ENCODE measurements around the gene CAMTA1.
"Not testable (repeated sequence)": the region's sequence is repeated elsewhere in the genome, so short reads cannot be mapped to it uniquely, and the experiment has no call there.

CAMTA1 gene

DNA sequence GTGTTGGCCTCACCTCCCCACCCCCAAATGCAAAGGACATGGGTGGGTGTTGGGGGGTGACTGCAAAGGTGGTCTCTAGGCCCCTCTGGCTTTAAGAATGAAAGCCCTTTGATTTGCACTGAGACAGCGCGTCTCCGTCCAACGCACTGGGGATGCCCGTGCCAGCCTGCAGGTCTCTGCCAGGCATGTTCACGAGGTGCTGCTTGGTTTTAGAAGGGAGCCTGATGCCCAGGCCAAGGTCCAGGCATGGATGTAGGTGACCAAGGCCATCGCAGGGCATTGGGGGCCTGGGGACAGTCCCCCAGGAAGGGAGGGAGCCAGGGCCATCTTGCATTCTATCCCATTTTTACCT, 622.3 kb downstream of the CAMTA1 start:
- DNase-seq = no peak
- Mint-ChIP-seq H3K4me1 (ENCODE audit: low read depth) (no peaks in the 10 kb centered on the region), H3K36me3 (ENCODE audit: low read depth) (no peaks in the 10 kb centered on the region), H3K4me3 (no peak overlapping the region), H3K27me3 (peaks cover 8% of the 10 kb centered on the region), H3K27ac (no peak overlapping the region), H3K9me3 (no peaks in the 10 kb centered on the region)

DNA sequence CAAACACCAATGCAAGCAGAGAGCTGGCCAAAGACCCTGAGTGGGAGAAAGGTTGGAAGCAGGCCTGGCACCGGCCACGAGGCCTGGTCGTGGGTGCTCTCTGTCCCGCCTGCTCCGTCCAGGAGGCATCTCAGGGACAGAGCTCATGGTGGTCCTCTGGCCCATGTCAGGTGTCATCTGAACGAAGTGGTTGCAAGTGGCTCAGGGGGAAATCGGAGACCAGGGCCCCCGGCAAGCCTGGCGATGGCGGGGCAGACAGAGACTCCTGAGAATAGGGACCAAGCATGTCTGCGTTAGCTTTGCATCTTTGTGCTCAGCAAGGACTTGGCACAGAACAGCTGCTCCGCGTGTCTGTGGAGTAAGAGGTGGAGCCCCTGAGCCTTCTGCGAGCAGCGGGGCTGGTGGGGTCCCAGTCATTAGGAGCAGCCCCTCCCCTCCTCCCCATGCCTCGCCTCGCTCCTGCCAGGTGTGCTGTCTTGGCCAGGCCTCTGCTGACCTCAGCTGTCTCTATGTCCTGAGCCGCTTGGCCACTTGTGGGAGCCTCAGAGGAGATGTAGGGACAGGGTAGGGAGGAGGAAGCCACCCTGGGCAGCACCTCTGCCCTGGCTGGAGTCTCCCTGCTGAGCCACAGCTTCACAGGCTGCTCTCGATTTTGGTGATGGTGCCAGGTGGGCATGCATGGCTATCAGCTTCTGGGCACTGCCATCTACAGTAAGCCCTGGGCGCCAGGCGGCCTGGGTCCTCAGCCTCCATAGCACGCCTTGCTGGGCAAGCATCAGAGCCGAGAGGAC, 622.9 kb downstream of the CAMTA1 start:
- Mint-ChIP-seq H3K4me1 (ENCODE audit: low read depth) (no peaks in the 10 kb centered on the region), H3K9me3 (no peaks in the 10 kb centered on the region), H3K36me3 (ENCODE audit: low read depth) (no peaks in the 10 kb centered on the region)

DNA sequence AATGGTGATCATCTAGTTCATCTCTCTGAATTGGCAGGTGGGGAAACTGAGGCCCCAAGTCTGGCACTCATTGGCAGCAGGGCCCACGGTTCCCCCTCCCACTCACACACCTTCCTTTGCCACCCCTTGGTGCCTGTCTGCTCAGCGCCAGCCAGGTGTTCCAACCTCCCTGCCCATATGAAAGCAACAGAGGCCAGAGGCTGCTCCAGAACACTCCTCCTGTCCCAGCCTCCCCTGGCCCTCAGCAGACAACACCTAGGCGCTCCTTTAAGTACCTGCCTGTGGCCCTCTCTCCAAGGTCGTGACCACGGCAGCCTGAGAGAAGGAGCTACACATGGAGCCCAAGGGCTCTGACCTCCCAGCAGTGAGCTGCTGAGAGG, 623.5 kb downstream of the CAMTA1 start:
- Mint-ChIP-seq H3K4me1 (ENCODE audit: low read depth) (no peaks in the 10 kb centered on the region), H3K9me3 (no peaks in the 10 kb centered on the region), H3K27ac (no peak overlapping the region), H3K4me3 (no peak overlapping the region), H3K27me3 (peaks cover 6% of the 10 kb centered on the region), H3K36me3 (ENCODE audit: low read depth) (no peaks in the 10 kb centered on the region)
- DNase-seq = peak; percentile 2

More for the DNA sequence above, 622.9 kb downstream of the CAMTA1 start:
- no peak overlapping the region for H3K27ac Mint-ChIP-seq
- H3K27me3 Mint-ChIP-seq = peaks cover 6% of the 10 kb centered on the region
- no peak overlapping the region for H3K4me3 Mint-ChIP-seq
- peak; percentile 12 for DNase-seq

DNA sequence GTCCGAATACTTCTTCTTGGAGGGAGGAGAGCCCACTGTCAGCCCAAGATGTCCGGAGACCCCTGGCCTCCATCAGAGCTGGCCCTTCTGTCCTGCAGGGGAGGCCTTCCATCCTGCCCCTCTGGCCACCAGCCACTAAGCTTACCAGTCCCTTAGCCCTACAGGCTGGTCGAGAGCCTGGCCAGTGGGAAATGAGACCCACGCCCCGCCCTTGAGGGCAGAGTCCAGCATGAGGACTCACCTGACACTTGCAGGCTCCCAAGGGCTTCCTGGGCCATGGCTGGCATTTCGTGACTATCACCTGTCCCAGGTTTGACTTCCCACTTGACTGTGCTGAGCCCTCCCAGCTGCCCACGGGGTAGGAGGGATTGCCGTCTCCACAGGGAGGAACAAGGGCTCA, 624.0 kb downstream of the CAMTA1 start:
- Mint-ChIP-seq H3K4me1 (ENCODE audit: low read depth) (no peaks in the 10 kb centered on the region), H3K9me3 (no peaks in the 10 kb centered on the region), H3K27ac (no peak overlapping the region), H3K4me3 (no peak overlapping the region), H3K27me3 (peaks cover under 1% of the 10 kb centered on the region), H3K36me3 (ENCODE audit: low read depth) (no peaks in the 10 kb centered on the region)
- peak; percentile 14 for DNase-seq

DNA sequence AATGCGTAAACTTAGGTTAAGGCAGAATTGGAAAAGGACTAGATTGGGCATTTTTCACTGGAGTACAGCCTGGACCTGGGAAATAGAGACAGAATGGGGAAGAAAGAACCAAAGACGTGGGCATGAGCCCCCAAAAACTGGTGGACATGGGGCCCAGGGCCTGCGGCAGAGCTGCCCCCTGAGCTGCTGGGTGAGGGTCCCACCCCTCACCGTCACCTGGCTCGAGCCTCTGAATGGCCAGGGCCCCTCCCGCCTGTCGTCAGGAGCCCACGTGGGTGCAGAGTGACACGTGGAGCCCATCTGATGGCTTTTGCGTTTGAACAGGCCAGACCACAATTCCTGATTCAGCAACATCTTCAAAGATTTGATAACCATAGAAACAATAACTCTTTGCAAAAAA, 624.9 kb downstream of the CAMTA1 start:
- H3K27ac Mint-ChIP-seq = no peak overlapping the region
- no peak overlapping the region for H3K4me3 Mint-ChIP-seq
- no peak for DNase-seq
- H3K27me3 Mint-ChIP-seq = no peaks in the 10 kb centered on the region
- H3K9me3 Mint-ChIP-seq = no peaks in the 10 kb centered on the region
- no peaks in the 10 kb centered on the region for H3K36me3 Mint-ChIP-seq (ENCODE audit: low read depth)
- H3K4me1 Mint-ChIP-seq (ENCODE audit: low read depth) = no peaks in the 10 kb centered on the region

DNA sequence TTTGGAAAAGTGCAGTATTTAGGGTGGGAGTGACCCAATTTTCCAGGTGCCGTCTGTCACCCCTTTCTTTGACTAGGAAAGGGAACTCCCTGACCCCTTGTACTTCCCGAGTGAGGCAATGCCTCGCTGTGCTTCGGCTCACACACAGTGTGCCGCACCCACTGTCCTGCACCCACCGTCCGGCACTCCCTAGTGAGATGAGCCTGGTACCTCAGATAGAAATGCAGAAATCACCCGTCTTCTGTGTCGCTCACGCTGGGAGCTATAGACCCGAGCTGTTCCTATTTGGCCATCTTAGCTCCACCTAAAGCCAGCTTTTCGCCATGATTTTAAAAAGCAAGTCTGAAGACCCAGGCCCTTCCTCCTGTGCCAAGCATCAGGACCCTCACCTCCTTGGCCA, 632.4 kb downstream of the CAMTA1 start:
- H3K4me3 Mint-ChIP-seq; H3K27ac Mint-ChIP-seq; H3K36me3 Mint-ChIP-seq (ENCODE audit: low read depth); H3K9me3 Mint-ChIP-seq; H3K4me1 Mint-ChIP-seq (ENCODE audit: low read depth): not testable (repeated sequence)
- peaks cover 21% of the 10 kb centered on the region for H3K27me3 Mint-ChIP-seq
- DNase-seq = peak; percentile 3

DNA sequence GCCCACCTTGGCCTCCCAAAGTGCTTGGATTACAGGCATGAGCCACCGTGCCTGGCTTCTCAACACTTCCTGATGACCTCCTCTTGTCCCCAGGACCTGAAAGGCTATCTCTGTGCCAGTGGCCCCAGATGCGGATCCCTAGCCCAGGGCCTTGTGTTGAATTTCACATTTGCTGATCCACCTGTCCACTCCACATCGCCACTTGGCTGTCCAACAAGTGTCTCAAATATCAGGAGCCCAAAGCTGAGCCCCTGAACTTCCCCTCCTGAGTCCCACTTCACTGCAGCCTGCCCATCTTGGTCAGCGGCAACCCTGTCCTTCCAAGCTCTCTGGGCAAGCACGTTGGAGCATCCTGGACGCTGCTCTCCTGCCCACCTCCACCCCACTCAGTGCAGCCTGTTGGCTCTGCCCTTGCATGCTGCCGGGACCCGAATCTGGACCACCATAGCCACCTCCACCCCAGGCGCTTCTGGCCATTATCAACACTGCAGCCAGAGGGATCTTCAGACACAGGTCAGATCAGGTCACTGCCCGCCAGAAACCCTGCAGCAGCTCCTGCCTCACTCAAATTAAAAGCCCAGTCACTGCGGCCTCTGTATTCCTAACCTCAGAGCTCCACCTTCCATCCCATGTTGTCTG, 633.3 kb downstream of the CAMTA1 start:
- peak; percentile 15 for DNase-seq
- Mint-ChIP-seq H3K4me3 (no peak overlapping the region), H3K36me3 (ENCODE audit: low read depth) (no peaks in the 10 kb centered on the region), H3K27me3 (peaks cover 23% of the 10 kb centered on the region), H3K9me3 (peaks cover 5% of the 10 kb centered on the region), H3K27ac (no peak overlapping the region), H3K4me1 (ENCODE audit: low read depth) (no peaks in the 10 kb centered on the region)

DNA sequence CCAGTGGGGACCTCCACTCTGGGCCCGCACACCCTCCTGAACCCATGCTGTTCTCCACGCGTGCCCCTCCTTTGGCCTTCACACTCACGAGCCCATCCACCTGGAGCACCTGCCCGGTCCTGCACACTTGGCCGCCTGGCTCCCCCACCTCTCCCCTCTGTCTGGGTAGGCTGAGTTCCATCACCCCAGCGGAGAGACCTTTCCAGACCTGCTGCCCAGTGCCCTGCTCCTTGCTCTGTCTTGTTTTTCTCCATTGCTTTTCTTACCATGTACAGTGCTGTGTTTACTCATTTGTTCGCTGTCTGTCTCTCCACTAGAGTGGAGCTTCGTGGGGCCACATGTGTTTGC, 634.8 kb downstream of the CAMTA1 start:
- no peak for DNase-seq
- peaks cover 5% of the 10 kb centered on the region for H3K9me3 Mint-ChIP-seq
- no peaks in the 10 kb centered on the region for H3K4me1 Mint-ChIP-seq (ENCODE audit: low read depth)
- H3K27me3 Mint-ChIP-seq = peaks cover 23% of the 10 kb centered on the region
- H3K27ac Mint-ChIP-seq = no peak overlapping the region
- no peaks in the 10 kb centered on the region for H3K36me3 Mint-ChIP-seq (ENCODE audit: low read depth)
- no peak overlapping the region for H3K4me3 Mint-ChIP-seq

DNA sequence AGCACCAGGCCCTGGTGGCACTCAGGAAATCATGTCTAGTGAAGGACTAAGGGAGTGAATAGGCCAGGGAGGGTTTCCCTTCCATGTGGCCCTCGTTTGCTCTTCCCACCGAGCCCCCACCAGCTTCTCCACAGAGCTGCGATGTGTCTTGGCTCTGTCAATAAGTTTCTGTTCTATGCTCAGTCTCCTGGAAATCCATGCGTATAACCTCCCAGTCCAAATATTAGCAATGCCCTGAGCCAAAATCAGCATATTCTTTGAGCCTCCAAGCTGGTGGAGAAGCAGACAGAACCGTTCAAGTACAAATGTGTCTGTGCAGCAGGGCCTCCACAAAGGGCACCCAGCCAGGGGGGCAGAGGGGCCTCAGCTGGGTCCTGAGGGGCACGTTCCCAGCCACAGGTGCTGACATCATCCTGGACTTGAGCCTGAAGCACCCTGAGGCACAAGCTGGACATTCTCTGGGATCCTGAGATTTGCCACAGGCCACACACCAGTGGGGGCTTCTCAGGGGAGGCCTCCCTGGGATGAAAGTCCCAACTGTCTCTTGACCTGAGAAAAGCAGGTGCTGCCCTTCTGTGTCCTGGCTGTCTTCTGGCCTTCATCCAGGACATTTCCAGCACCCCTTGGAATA, 635.3 kb downstream of the CAMTA1 start:
- H3K36me3 Mint-ChIP-seq (ENCODE audit: low read depth) = no peaks in the 10 kb centered on the region
- no peak overlapping the region for H3K4me3 Mint-ChIP-seq
- no peak overlapping the region for H3K27ac Mint-ChIP-seq
- DNase-seq = peak; percentile 3
- H3K4me1 Mint-ChIP-seq (ENCODE audit: low read depth) = no peaks in the 10 kb centered on the region
- peaks cover 5% of the 10 kb centered on the region for H3K9me3 Mint-ChIP-seq
- peaks cover 23% of the 10 kb centered on the region for H3K27me3 Mint-ChIP-seq

DNA sequence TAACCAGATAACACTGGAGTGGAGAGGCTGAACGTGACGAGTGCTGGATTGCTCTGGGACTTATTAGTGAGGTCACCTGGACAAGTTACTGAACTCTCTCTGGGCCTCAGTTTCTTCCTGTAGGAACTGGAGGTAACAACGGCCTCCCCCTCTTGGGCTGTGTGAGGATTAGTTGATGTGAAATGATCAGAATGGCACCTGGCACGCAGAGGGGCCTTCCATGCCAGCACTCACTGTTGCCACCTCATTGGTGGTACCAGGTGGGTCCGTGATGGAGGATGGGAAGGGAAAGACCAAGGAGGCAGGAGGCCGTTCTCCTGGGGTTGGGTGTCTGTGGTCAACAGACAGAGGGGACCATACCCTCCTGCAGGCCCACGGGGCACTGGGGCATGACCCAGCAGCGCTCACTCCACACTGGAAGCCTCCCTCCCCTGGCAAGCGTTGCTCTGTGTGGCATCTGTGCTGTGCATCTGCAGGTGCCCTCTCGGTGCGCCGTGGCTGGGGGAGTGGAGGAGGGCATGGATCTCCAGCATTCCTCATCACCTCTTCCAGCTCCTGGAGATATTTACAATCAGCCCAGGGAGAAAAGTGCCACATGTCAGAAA, 636.3 kb downstream of the CAMTA1 start:
- Mint-ChIP-seq H3K4me1 (ENCODE audit: low read depth) (no peaks in the 10 kb centered on the region), H3K27ac (no peak overlapping the region), H3K36me3 (ENCODE audit: low read depth) (no peaks in the 10 kb centered on the region), H3K27me3 (peaks cover 23% of the 10 kb centered on the region), H3K4me3 (no peak overlapping the region), H3K9me3 (peaks cover 5% of the 10 kb centered on the region)
- DNase-seq = peak; percentile 7

DNA sequence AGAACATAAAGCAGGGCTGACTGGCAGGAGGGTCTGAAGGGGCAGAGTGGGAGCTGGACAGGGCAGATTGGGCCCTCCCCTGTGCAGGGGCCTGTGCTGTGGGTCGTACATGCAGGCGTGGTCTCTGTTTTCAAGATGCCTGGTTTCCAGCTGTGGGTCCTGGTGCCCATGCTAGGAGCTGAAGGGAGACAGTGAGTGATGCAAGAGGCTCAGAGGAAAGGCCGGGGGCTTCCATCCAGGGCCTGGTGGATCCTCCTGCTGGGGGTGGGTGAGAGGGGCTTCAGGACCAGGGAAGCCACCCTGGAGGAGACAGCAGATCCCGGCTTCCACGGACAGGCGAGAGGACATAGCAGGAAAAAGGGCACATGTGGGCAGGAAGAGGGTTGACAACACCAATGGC, 636.8 kb downstream of the CAMTA1 start:
- Mint-ChIP-seq H3K9me3 (peaks cover 5% of the 10 kb centered on the region), H3K4me1 (ENCODE audit: low read depth) (no peaks in the 10 kb centered on the region), H3K27ac (no peak overlapping the region), H3K4me3 (no peak overlapping the region), H3K36me3 (ENCODE audit: low read depth) (no peaks in the 10 kb centered on the region), H3K27me3 (peaks cover 23% of the 10 kb centered on the region)
- DNase-seq = no peak

DNA sequence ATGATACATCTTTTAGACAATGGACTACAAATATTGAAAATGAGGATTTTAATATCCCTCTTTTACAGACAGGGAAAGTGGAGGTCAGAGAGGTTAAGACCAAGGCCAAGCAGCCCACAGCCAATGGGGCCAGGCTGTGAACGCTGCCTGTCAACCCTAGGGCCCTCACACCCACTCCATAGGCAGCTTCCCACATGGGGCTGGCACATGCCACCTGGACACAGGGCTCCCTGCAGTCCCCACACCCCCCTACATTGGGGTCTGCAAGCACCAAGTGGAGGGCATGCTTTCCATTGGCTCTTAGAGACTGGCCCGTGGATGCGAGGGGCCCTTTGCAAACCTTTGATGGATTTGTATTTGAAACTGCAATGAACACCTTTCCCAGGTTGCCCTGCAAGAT, 637.3 kb downstream of the CAMTA1 start:
- Mint-ChIP-seq H3K4me1 (ENCODE audit: low read depth) (no peaks in the 10 kb centered on the region), H3K4me3 (no peak overlapping the region), H3K27me3 (peaks cover 23% of the 10 kb centered on the region), H3K27ac (no peak overlapping the region), H3K9me3 (peaks cover 5% of the 10 kb centered on the region), H3K36me3 (ENCODE audit: low read depth) (no peaks in the 10 kb centered on the region)
- DNase-seq = no peak

DNA sequence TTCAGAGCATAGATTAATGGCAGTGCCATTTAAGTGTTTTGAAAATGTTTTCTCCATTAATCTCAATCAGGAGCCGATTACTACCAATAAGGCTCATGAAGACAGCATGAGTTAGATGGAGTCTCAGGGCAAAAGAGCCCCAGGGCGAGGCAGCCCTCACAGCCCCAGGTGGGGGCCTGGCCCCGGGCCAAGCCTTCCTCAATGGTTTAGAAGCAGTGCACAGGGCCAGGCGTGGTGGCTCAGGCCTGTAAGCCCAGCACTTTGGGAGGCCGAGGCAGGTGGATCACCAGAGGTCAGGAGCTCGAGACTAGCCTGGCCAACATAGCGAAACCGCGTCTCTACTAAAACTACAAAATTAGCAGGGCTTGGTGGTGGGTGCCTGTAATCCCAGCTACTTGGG, 637.7 kb downstream of the CAMTA1 start:
- Mint-ChIP-seq H3K4me3 (no peak overlapping the region), H3K36me3 (ENCODE audit: low read depth) (no peaks in the 10 kb centered on the region), H3K9me3 (peaks cover 1% of the 10 kb centered on the region), H3K4me1 (ENCODE audit: low read depth) (no peaks in the 10 kb centered on the region), H3K27ac (no peak overlapping the region), H3K27me3 (peaks cover 23% of the 10 kb centered on the region)
- DNase-seq = no peak

DNA sequence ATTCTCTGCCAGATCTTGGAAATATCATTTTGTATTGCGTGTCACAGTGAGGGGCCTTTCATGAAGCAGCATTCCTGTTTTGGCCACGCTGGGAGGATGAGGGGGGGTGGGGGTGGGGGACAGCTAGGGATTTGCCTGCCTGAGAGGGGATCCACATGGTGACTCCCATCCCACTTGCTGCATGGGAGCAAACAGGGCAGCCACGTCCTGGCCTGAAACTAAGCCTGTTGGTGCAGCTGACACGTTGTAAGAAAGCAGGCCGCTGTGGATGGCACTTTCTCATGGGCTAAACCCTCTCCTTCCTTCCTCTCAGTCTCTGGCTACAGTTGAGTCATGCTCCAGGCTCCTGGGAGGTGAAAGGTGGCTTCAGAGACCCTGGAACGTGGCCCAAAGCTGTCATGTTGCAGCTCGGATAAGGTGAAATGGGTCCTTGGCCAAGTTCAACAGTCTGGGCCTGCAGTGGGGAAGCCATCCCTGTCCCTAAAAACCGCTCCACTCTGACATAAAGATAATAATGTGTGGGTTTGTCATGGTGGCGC, 639.2 kb downstream of the CAMTA1 start:
- Mint-ChIP-seq H3K36me3 (ENCODE audit: low read depth) (no peaks in the 10 kb centered on the region), H3K4me3 (no peak overlapping the region), H3K27me3 (peaks cover 21% of the 10 kb centered on the region), H3K27ac (no peak overlapping the region), H3K4me1 (ENCODE audit: low read depth) (no peaks in the 10 kb centered on the region), H3K9me3 (no peaks in the 10 kb centered on the region)
- no peak for DNase-seq

DNA sequence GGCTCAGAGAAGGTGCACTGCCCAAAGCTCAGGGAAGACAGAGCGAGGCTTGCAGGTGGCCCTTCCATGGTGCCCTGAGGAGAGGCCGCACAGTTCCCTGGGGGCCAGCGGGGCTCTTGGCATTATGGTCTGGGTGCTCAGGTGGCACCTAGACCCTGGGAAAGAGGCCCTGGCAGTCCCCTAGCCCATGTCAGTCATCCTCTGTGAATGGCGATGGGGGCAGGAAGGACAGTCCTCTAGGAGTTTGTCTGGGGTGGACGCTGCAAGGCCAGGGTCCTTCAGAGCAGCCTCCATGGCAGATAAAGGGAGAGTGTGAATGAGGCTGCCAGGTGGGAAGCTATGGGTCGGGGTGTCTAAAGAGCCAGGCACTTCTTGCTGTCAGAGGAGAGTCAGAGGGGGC, 640.0 kb downstream of the CAMTA1 start:
- DNase-seq = no peak
- Mint-ChIP-seq H3K9me3 (no peaks in the 10 kb centered on the region), H3K4me1 (ENCODE audit: low read depth) (no peaks in the 10 kb centered on the region), H3K36me3 (ENCODE audit: low read depth) (no peaks in the 10 kb centered on the region), H3K27ac (no peak overlapping the region), H3K27me3 (peaks cover 16% of the 10 kb centered on the region), H3K4me3 (no peak overlapping the region)
